ENCODE results near the gene RDX. TPM values are rescaled to one million over a fixed set of nuclear protein-coding genes. Genes with fewer than 3 reads are reported as not detected.
A peak's percentile ranks its signal among the peaks of the same experiment; 100 is the strongest.

Gene RDX
- total and polyA plus RNA-seq, 9 of the 15 experiments (the other 6 are each of a cell fraction or from before 2014, with no cell fraction given), result 35.6 to 62.1 (median 54.3) TPM

DNA sequence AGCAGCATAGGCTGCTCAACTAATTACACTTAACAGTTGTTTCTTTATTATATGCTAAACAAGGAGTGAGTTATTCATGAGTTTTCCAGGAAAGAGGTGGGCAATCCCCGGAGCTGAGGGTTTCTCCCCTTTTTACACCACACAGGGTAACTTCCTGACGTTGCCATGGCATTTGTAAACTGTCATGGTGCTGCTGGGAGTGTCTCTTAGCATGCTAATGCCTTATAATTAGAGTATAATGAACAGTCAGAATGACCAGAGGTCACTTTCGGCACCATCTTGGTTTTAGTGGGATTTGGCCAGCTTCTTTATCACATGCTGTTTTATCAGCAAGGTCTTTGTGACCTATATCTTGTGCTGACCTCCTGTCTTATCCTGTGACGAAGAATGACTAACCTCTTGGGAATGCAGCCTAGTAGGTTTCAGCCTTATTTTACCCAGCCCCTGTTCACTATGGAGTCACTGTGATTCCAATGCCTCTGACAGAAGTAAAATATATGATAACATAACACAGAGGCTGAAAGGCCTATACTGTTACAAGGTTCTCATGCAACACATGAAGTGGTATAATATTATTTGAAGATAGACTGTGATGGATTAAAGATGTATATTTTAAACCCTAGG lies 41.3 kb upstream of the RDX start:
- no peaks in the 10 kb centered on the region; a peak in 1 of 5 replicates for H3K27me3 ChIP-seq (ENCODE audit: control insufficient read depth in 2 of 2, insufficient read depth in 2 of 2, low read length in 2 of 2)
- ChIA-PET POLR2A (no interaction called here), CTCF (ENCODE audit: low intra/inter-chr PET ratio) (no interaction called here)
- H3K9me3 ChIP-seq (replicated peaks; ENCODE audit: control insufficient read depth, insufficient read depth, low read depth, low read length), result no peaks in the 10 kb centered on the region
- H3K4me1 ChIP-seq (replicated peaks in 1 of 2; ENCODE audit: control insufficient read depth in 2 of 2, insufficient read depth in 2 of 2, low read length in 2 of 2), result peaks cover 0 to 4% of the 10 kb centered on the region in 2 experiments; a peak in 2 of 5 replicates
- DNase-seq (ENCODE audit: extremely low read depth in 1 of 4, low spot score in 3 of 4), result peak in 1 of 4 experiments; percentile 56
- no peak overlapping the region for H3K4me3 ChIP-seq
- no peaks in the 10 kb centered on the region for H3K79me2 ChIP-seq (ENCODE audit: control insufficient read depth, insufficient read depth, low read length)
- H3K4me2 ChIP-seq (ENCODE audit: insufficient read depth, low read length), result peak overlapping the region; percentile 17; the same call in 1 of the 2 replicates
- ATAC-seq, result peak; percentile 40
- 11% methylated on average over 4 of the region's 4 CpGs for WGBS (ENCODE audit: insufficient coverage, low coverage, missing lambda C conversion rate)
- no peak overlapping the region for H3K27ac ChIP-seq (ENCODE audit: extremely low read depth, low read depth, low read length)
- no peaks in the 10 kb centered on the region; the same call in 1 of the 2 replicates for H4K20me1 ChIP-seq (replicated peaks; ENCODE audit: control insufficient read depth, insufficient read depth, low read length)
- no peaks in the 10 kb centered on the region for H3K36me3 ChIP-seq (ENCODE audit: control insufficient read depth, insufficient read depth, low read length)
- no TSS peak for BruUV-seq (replicated peaks)
- no peak overlapping the region for H3K9ac ChIP-seq (ENCODE audit: insufficient read depth in 1 of 2, low read depth in 2 of 2, low read length in 2 of 2)
- intact Hi-C loops (cut with micrococcal nuclease) (no loop called here), in situ Hi-C loops (cut with MboI) (no loop called here)
- H3K9me1 ChIP-seq (ENCODE audit: control insufficient read depth, insufficient read depth, low read length), result no peaks in the 10 kb centered on the region
- no peak for FAIRE-seq
- H2AFZ ChIP-seq (ENCODE audit: low read depth, low read length), result peak overlapping the region; percentile 28; the same call in 1 of the 2 replicates
- TF ChIP-seq ATF1 (CRISPR knock-in tag; IDR thresholded peaks at IDR 0.05) (no peak), ATF1 (tag; IDR thresholded peaks at IDR 0.05) (peak; percentile 54), DDX20 (tag; IDR thresholded peaks at IDR 0.05; ENCODE audit: low read depth) (0 out of 2 replicates have a peak, but pooled peaks have one; percentile 41), TEAD4 (IDR thresholded peaks at IDR 0.05; ENCODE audit: low read length) (peak; percentile 72), TEAD4 (CRISPR knock-in tag; IDR thresholded peaks at IDR 0.05; ENCODE audit: borderline replicate concordance) (no peak), SMARCE1 (IDR thresholded peaks at IDR 0.05) (peak; percentile 74; the same call in 1 of the 2 replicates), FOSL1 (tag; conservative IDR thresholded peaks at IDR 0.05) (peak; percentile 96), FOXJ2 (tag; IDR thresholded peaks at IDR 0.05) (0 out of 2 replicates have a peak, but pooled peaks have one; percentile 28), SMARCA4 (IDR thresholded peaks at IDR 0.05) (peak; percentile 58; the same call in 1 of the 2 replicates), ZNF274 (IDR thresholded peaks at IDR 0.05; ENCODE audit: borderline replicate concordance, low read depth, low read length) (no peak), HDAC6 (IDR thresholded peaks at IDR 0.05; ENCODE audit: low read depth, low read length) (no peak), NR2C2 (CRISPR knock-in tag; IDR thresholded peaks at IDR 0.05) (no peak), NR2C2 (tag; IDR thresholded peaks at IDR 0.05) (peak; percentile 84), BHLHE40 (IDR thresholded peaks at IDR 0.05; ENCODE audit: low read length) (0 out of 2 replicates have a peak, but pooled peaks have one; percentile 26), PTRF (tag; IDR thresholded peaks at IDR 0.05) (no peak), SOX6 (IDR thresholded peaks at IDR 0.05) (peak; percentile 68; the same call in 1 of the 2 replicates), ZNF766 (CRISPR knock-in tag; conservative IDR thresholded peaks at IDR 0.05) (no peak)
- TF ChIP-seq, protein P1, sequence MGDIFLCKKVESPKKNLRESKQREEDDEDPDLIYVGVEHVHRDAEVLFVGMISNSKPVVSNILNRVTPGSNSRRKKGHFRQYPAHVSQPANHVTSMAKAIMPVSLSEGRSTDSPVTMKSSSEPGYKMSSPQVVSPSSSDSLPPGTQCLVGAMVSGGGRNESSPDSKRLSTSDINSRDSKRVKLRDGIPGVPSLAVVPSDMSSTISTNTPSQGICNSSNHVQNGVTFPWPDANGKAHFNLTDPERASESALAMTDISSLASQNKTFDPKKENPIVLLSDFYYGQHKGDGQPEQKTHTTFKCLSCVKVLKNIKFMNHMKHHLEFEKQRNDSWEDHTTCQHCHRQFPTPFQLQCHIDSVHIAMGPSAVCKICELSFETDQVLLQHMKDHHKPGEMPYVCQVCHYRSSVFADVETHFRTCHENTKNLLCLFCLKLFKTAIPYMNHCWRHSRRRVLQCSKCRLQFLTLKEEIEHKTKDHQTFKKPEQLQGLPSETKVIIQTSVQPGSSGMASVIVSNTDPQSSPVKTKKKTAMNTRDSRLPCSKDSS (IDR thresholded peaks at IDR 0.05; ENCODE audit: low read depth, partially characterized antibody), result no peak
- TF ChIP-seq, protein P2, sequence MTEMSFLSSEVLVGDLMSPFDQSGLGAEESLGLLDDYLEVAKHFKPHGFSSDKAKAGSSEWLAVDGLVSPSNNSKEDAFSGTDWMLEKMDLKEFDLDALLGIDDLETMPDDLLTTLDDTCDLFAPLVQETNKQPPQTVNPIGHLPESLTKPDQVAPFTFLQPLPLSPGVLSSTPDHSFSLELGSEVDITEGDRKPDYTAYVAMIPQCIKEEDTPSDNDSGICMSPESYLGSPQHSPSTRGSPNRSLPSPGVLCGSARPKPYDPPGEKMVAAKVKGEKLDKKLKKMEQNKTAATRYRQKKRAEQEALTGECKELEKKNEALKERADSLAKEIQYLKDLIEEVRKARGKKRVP (CRISPR knock-in tag; IDR thresholded peaks at IDR 0.05), result 0 out of 2 replicates have a peak, but pooled peaks have one; percentile 18
- TF ChIP-seq, protein P3, sequence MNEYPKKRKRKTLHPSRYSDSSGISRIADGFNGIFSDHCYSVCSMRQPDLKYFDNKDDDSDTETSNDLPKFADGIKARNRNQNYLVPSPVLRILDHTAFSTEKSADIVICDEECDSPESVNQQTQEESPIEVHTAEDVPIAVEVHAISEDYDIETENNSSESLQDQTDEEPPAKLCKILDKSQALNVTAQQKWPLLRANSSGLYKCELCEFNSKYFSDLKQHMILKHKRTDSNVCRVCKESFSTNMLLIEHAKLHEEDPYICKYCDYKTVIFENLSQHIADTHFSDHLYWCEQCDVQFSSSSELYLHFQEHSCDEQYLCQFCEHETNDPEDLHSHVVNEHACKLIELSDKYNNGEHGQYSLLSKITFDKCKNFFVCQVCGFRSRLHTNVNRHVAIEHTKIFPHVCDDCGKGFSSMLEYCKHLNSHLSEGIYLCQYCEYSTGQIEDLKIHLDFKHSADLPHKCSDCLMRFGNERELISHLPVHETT (CRISPR knock-in tag; conservative IDR thresholded peaks at IDR 0.05 in 1 of 2, IDR thresholded peaks at IDR 0.05 in 1 of 2), result peak in 1 of 2 experiments; percentile 30; a peak in 1 of 4 replicates

Data from K562 (cell line).